ENCODE data around the gene CYP1B1.
"Not testable (repeated sequence)": the region's sequence is repeated elsewhere in the genome, so short reads cannot be mapped to it uniquely, and the experiment has no call there.

CYP1B1 gene

GRCh38 chr2:38098421-38099098, 22.6 kb upstream of the CYP1B1 start:
- no peak for DNase-seq (ENCODE audit: low spot score)

DNA sequence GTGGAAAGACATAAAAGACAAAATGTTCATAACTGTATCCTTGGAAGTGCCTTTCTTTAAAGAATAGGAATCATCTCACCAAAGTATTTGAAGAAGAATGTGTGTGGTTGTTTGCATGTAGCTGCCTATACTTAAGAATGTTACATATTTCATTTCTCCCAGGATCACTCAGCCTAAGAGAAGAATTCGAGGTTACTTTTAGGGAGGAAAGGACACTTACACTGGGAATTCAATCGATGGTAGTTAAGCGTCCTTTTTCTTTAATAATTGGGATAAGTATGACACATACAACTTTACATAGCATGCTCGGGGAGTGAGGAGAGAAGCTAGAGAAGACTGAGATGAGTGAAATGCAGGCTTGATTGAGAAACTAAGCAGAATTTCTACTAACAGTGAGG, 22.0 kb upstream of the CYP1B1 start:
- DNase-seq (ENCODE audit: low spot score): no peak

DNA sequence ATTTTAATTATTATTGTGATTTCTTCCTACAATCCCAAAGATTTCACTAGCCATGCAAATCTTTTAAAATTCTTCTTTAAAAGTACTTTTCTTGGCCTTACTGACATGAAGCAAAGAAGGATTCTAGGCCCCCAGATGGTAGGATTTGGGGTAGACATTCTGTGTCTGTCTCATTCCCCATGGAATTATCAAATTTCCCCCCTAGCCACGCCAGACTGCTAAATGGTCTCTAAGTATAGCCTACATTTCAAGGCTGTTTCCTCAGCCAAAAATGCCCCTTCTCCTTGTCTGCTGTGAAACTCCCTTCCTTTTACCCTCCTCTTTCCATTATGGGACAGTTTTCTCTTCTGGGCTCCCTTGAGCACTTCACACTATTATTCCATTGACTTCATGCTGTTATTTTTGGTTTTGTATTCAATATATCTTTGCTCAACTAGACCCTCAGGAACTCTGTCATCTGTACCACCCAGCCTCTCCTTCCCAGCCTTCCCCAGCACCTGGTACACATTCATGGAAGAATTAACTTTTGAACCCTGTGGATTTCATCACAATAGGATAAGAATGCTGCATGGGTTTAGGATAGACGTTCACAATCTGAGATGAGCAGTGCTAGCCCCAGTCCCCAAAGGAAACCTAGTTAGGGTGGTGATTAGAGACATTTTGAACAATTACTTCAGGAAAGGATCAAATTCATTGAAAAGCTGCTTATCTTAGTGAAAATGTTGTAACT, 21.5 kb upstream of the CYP1B1 start:
- no peak for DNase-seq (ENCODE audit: low spot score)

DNA sequence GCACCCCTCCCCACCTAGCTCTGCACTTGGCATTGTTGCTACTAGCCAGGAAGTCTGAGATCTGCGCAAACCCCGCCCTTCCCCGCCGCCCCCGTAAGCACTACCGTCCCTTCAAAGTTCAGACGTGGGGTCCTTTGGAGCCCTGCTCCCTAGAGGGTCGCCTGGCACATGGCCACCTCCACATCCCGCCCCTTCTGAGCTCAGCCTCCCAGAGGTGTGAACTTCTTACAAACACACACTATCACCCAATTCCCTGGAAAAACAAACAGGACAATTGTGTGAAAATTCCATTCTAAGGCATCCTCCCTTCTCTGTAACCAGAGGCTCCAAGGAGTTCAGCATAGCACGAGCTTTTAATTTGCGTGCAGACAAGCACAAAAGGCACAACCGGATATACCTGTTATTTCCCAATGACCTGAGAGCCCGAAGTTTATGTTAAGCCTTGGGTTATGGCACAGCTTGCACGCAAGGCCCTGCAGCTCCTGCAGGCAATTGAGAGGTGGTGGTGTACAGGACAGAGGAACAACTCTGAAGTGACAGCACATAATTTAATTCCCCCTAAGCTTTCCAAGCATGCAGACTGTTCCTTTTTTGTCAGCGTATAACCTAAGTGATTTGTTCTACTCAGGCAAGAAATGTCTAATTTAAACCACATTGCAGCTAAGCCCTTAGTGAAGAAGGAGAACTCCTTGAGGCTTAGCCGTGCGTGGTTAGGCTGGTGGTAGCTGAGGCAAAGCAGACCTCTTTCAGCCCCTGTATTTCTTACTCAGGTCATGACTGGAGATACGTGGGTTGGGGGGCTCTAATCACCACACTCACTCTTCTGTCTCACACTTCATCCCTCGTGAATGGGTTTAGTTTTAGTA, 20.3 kb upstream of the CYP1B1 start:
- DNase-seq (ENCODE audit: low spot score): peak; percentile 74

- DNase-seq (ENCODE audit: low spot score): no peak
Measured at GRCh38 chr2:38095079-38095995, 19.4 kb upstream of the CYP1B1 start.

DNA sequence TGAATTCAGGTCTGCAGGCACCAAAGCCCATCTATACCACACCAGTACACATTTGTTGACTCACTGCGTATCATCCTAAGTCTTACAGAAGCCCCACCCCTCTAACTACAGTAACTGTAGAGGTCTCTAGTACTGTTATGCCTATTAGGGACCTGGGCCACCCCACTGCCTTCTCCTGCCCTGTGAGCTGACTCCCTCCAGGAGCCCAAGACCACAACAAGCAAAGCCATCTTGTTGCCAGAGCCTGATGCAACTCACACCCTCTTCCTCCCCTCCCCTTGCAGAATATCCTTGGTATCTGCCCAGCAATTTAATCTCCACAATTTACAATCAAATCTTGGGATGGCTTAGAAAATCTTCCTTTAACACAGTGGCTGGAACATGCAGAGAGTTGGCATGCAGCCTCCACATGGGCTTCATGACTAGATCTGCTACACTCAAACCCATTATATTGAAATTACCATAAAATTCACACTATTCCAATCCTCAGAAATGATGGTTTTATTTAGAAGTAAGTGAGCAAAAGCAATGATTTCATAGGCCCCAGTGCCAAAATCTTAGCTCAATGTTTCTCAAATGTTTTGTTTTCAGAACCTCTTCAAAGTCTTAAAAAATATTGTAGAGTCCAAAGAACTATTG, 17.7 kb upstream of the CYP1B1 start:
- no peak for DNase-seq (ENCODE audit: low spot score)

DNA sequence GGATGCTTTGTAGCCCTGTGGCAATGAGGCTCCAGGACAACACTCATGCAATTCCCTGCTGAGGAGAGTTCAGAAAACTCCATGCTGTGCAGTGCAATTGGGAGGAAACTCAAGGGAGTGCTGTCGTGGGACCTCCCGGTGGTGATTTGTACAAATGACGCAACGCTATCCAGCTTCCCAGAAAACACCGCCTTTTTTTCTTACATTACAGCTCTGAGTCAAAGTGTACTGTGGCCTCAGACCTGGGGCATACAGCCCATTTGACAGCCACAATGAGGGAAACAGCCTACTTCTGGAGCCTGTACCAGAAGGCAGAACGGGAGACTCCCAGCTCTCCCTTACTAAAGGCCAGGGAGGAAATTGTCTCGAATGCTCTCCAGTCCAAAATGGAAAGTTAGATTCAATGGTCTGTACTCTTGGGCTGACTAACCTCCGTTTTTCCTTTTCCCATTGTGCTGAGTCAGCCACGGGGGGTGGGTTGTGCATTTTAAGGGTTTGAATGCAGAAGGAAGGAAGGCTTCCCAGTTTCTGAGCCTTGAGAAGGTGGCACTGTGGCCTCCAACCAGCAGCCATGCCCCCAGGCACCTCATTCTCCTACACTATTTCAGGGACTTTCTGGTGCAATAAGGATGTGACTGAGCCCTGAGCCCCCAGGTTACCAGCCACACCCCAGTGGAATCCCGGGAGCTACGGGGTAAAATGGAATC, 16.4 kb upstream of the CYP1B1 start:
- DNase-seq (ENCODE audit: low spot score): peak; percentile 17

DNA sequence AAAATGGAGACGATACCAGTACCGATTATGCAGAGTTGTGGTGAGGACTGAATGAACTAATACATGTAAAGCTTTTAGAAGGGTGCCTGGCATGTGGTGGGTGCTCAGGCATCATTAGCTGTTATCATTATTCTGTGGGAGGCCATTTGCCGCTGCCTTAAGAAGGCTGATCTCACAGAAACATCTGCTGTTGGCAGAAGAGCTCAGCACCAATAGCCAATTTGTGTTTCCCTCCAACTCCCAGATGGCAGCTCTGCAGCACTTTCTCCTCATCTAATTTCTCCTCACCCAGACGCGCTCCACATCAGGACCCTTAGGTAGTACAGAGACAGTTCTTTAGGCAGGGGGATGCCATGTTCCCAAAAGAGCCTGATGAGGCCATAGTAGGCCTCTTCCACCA, 15.8 kb upstream of the CYP1B1 start:
- no peak for DNase-seq (ENCODE audit: low spot score)

GRCh38 chr2:38090928-38091327, 15.0 kb upstream of the CYP1B1 start:
- DNase-seq (ENCODE audit: low spot score): no peak

DNA sequence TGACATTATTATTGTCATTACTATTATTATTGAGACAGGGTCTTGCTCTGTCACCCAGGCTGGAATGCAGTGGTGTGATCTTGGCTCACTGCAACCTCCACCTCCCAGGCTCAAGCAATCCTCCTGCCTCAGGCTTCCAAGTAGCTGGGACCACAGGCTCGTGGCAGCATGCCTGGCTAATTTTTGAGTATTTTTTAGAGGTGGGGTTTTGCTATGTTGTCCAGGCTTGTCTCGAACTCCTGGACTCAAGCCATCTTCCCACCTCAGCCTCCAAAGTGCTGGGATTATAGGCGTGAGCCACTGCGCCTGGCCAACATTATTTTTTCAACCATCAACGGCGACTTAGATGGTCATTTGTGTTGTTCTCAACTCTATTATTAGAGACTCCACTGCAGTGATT, 14.3 kb upstream of the CYP1B1 start:
- DNase-seq (ENCODE audit: low spot score): not testable (repeated sequence)

DNA sequence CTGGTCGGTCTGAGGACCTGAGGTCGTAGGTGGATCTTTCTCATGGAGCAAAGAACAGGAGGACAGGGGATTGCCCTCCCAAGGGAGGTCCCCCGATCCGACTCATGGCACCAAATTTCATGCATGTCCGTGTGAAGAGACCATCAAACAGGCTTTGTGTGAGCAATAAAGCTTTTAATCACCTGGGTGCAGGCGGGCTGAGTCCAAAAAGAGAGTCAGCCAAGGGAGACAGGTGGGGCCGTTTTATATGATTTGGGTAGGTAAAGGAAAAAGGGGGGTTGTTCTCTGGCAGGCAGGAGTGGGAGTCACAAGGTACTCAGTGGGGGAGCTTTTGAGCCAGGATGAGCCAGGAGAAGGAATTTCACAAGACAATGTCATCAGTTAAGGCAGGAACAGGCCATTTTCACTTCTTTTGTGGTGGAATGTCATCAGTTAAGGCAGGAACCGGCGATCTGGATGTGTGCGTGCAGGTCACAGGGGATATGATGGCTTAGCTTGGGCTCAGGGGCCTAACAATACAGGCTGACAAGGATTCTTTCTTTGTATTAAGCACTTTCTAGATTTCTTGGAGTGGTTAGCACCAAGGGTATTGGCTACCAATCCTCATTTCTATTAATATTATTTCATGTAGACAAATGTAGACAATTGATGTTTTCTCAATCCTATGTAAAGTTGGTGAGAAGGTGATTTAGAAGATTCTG, 10.2 kb upstream of the CYP1B1 start:
- not testable (repeated sequence) for DNase-seq (ENCODE audit: low spot score)

DNA sequence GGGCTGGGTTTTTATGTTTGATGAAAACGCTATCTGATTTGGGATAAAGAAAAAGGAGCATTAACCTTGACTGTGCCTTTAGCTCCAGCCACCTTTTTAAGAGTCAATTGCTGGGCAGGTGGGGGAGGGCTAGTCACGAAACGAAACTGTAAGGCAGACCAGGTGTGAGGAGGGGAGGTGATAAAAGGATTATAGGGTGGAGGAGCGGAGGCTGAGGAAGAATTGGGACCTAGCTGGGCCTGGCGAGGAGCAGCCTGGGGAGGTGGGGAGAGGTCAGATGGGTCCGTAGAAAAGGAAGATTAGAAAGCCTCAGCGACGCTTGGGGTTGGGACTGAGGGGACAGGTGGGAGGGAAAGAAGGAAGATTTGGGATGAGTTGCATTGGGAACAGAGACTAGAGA, 8.6 kb upstream of the CYP1B1 start:
- DNase-seq (ENCODE audit: low spot score): not testable (repeated sequence)

- not testable (repeated sequence) for DNase-seq (ENCODE audit: low spot score)
Measured at GRCh38 chr2:38082727-38083126, 6.8 kb upstream of the CYP1B1 start.

DNA sequence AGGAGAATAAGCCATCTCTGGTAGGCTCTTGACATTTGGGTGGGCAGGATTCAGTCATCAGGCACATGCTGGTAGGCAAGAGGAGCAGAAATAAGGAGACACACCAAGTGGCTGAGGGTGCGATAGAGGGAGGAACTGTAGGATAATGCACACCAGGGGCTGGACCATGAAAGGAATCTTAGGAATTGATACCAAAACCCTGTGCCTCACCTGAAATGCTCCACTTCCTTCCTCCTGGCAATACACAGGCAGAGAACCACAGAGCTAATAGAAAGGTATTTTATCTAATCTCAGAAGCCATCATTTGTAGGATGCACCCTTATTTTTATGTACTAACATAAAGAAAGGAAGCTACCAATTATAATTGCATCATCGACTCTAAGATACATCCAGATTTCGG, 4.4 kb upstream of the CYP1B1 start:
- no peak for DNase-seq (ENCODE audit: low spot score)

DNA sequence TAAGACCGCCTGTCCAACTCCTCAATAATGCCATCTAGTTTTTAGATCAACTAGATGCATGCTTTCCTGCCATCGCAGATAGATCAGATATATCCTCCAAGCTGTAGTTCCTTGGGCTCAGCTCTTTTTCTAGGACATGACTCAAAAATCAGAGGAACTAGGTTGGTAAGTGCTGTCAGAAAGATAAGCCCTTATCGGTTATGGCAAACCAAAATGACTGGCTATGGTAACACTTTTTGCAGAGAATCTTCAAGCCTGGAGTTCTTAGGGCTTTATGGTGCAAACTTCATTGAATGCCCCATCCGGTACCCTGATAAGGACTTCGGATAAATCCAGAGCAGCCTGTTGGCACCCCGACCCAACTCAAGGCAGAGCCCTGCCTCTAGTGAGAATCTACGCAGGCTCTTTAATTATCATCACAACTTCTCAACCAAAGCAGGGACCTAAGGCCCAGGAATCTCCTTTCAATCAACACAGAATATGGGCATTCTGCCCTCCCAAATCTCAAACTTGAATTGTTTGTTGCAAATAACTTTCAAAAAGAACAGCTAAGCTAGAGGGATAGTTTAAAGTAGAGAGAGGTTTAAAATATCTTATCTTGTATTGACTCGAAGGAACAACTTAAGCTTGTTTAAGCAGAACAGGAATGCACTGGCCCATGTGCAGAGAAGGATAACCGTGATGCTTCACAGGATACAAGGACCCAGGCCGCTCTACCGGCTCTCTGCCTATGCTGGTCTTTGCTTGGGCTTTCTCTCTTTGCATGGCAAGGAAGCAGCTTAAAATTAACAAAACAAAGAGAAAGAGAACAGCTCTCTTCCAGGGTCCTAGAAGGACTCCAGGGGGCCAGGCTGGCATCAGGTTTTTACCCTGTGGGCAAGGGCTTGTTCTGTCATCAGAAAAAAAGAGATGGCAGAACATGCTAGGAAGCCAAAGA, 3.4 kb upstream of the CYP1B1 start:
- no peak for DNase-seq (ENCODE audit: low spot score)

DNA sequence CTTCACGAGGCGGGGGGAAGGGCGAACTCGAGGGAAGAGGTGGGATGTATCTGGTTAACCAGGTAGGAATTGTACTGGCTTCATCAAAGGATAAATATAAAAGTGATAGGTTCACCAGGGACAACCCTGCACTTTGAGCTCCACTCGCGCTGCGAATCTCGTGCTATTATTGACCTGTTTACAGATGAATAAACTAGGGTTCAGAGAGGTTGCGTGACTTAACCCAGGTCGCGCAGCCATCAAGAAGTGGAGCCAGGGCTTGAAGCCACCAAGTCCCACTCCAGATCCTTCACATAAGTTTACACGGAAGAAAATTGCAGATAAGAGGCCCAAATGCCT, 1.4 kb upstream of the CYP1B1 start:
- no peak for DNase-seq (ENCODE audit: low spot score)

DNA sequence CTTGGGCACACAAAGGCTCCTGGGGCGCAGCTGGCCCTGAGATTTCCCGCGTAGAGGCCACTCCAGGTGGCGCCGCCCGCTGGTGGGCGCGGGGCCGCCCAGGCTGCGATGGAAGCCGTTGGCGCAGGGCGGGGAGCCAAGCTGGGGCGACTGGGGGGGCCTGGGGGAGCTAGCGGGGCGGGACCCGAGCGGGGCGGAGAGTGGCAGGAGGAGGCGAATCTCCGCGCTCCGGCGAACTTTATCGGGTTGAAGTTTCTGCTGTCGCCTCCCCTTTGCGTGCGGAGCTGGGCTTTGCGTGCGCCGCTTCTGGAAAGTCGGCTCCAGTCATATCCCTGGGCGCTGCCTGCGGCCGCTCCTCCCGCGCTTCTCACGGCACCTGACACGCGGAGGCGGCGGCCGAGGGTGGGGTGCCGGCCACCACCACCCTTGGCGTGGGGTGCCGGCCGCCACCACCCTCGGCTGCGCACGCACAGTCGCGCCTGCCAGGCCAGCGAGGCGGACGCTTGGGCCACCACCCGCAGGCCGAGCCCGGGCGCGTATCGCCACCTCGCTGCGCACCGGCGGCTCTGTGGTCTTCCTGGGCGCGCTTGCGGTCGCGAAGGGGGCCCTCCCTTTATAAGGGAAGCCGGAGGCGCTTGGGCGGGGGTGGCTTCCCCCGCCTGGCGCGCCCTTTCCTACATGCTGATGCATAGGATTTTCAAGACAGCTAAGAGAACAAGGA, 919 bp upstream of the CYP1B1 start:
- DNase-seq (ENCODE audit: low spot score): peak; percentile 94

DNA sequence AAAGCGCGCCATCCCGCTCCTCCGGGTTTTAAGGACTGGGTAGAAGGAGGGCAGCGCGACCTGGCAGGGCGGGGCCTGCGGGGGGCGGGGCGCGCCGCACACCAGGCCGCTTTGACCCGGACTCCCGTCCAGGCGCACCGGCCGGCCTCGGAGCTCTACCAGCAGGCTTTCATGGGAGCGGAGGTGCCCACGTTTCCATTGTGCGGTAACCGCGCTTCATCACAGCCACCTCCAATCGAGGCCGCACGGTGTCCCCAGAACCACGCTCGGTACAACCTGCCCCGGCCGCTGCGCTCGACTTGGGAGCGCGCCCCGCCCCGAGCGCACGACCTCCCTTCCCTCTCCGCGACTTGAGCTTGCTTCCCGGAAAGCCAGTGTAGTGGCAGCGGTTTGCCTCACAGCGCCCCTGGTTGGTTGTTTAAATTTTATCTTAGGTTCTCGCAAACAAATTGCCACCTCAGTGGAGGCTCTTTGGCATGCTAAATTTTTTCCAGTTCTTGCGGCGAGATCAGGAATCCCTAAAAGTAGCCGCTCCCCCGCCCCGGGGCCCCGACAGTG, 280 bp upstream of the CYP1B1 start:
- peak; percentile 83 for DNase-seq (ENCODE audit: low spot score)
